CD4-positive, alpha-beta T cell treated with Interleukin-15 for 1 hour (primary cell): ENCODE results near the gene ABCC5.

Source experiments
- DNase-seq: peaks from one replicate; pipeline ENCODE4 v3.0.0-alpha.2; 2020

Gene ABCC5

GRCh38 chr3:183918178-183918577 is 99.5 kb downstream of the ABCC5 start:
- no peak for DNase-seq

DNA sequence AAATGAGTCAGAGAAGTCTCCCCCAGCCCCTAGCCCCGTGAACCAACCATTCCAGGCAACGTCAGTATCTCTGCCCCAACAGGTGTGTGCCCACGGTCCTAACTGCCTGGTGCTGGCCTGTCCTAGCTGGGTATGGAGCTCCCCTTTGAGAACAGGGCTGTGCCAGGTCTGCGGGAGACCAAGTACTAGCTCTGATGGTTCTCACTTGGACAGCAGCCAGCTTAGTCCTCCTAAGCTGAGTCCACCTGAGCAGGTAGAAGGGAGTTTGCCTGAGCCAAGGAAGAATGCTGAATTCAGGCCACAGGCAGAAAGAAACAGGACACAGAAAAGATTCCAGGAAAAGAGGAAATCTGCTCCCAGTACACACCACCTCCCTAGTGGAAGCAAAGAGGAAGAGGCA is 99.9 kb downstream of the ABCC5 start:
- no peak for DNase-seq

DNA sequence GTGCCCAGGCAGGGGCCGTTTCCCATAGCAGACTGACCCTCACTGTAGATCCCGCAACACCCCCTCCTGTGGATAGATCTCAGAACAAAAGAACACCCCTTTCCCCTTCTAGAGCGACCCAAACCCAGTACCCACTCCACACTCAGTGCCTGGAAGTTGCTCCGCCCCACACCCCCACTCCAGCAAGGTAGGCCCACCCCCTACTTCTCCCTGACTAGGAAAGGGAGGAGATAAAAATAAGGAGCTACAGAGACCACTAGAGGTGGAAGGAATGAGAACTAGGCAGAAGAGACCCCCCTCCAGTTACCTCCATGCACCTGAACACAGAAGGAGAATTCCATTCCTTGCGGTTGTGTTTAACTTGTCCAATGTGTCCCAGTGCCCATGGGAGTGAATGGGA is 102.8 kb downstream of the ABCC5 start:
- DNase-seq: no peak

DNA sequence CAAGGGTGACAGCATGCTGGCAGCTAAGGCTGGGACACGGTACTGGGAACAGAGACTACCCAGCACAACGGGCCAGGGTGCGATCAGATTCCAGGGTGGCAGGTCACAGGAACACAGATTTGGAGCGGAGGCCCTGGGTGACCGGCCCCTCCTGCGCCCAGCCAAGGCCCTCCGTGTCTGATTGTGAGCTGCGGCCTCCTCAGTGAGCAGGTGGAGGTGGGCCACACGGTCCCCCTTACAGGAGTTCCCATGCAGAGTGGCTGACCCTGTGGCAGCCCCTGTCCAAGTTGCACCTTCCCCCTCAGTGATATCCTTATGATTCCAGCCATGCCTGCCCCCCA is 104.1 kb downstream of the ABCC5 start:
- DNase-seq: no peak

- DNase-seq: no peak
Observed at GRCh38 chr3:183912895-183913579, 104.6 kb downstream of the ABCC5 start.

DNA sequence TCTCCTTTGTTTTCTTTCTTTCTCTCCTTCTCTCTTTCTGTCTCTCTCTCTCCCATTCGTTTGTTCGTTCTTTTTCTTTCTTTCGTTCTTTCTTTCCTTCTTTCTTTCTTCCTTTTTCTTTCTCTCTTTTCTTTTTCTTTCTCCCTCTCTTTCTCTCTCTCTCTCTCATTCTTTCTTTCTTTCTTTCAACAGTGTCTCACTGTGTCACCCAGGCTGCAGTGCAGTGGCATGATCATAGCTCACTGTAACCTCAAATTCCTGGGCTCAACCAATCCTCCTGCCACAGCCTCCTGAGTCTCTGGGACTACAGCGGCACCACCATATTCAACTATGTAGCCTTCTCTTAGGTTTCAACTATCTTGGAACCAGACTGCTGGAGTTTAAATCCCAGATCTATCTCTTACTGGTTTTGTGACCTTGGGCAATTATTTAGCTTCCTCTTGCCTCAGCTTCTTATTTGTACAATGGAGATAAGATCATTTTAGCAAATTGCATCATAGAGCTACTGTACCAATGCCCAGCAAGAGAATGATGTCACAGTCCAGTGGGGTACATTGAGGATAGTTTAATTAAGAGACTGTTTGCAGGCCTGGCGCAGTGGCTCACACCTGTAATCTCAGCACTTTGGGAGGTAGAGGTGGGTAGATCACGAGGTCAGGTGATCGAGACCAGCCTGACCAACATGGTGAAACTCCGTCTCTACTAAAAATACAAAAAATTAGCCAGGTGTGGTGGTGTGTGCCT is 105.7 kb downstream of the ABCC5 start:
- no peak for DNase-seq

DNA sequence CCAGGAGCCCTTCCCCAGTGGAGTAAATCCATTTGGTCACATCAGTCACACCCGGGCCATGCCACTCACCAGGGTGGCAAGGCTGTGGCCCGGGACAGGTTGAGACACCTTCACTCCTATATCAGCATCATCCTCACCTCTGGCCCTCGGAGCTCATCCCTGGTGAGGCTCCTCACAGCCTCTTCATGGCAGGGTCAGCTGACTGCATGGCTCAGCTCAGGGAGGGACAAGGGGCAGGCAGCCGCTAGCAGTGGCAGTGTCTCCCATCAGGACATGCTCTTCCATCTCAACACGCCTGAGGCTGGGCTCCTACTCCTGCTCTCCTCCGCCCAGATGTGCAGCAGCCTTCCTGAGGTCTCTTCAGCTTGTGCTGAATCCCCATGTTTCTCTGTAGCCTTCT is 106.6 kb downstream of the ABCC5 start:
- DNase-seq: no peak

- no peak for DNase-seq
Observed at GRCh38 chr3:183909030-183909600, 108.6 kb downstream of the ABCC5 start.

DNA sequence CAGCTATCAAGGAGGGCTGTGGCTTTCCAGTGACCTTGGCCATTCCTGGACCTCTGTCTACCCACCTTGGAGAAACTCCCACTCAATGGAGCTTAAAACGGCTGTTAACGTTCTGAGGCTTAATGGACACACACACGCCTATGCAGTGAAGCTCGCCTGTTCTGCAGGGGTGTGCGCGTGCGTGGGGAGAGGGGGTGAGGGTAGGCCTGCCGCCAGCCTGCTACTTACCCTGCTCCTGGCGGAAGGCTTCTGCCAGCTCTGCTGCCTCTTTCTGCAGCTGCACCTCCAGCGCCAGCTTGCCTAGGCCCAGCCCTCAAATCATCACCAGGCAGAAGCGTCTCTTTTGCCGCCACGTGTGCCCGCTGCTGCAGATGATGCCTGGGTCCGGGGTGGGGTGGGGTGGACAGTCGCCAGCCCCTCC is 109.8 kb downstream of the ABCC5 start:
- no peak for DNase-seq

- no peak for DNase-seq
Observed at GRCh38 chr3:183907176-183907575, 110.5 kb downstream of the ABCC5 start.

GRCh38 chr3:183906234-183906921 is 111.3 kb downstream of the ABCC5 start:
- DNase-seq: no peak

GRCh38 chr3:183904833-183905780 is 112.6 kb downstream of the ABCC5 start:
- DNase-seq: no peak

- DNase-seq: no peak
Observed at GRCh38 chr3:183898028-183898431, 119.7 kb downstream of the ABCC5 start.

DNA sequence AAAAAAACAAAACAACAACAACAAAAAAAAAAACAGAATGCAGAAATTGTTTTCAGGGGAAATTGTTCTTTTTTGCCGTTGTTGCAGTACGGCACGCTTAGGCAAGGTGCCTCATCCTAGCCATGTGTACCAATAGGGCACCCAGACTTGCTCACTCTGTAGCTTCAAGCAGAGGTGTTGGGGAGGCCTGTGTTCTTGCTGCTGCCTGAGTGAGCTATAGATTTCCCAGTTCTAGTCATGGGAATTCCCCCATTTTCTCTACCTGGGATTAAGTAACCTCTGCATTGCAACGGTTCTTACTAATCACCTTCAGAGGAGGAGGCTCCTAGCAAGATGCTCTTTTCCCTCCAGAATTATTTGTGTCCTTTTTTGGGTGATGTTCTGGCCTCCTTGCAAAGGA is 120.1 kb downstream of the ABCC5 start:
- DNase-seq: no peak

DNA sequence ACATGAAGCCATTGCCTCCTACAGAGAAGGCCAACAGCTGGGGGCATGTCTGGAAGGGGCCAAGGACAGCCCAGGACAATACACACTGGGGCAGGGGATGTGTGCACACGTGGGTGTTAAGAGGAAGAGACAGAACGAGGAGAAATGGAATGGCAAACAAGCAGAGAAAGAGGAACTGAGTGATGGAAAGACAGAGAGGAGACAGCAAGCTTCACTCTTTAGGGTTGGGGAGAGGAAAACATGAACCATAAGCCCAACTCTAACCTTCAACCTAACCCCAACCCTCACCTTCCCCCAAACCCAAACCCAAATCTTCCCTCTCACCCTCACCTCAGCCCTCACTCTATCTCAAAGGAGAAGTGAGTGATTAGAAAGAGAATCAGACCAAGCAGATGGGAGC is 121.1 kb downstream of the ABCC5 start:
- no peak for DNase-seq

DNA sequence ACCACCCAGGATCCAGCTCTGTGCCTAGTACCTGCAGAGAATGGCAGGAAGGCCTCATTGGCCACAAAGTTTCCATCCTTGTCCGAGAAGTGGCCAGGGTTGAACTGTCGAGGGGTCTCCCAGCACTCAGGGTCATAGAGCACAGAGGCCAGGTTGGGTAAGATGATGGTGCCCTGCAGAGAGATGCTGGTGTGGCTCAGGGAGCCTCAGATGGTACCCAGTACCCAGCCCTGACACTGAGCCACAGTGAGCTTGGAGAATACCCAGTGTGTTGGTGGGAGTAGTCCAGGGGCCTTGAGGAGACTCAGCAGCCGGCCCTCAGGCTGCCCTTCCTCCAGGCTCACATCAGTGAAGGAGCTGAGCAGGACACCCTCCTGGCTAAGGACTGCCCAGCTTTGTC is 121.5 kb downstream of the ABCC5 start:
- no peak for DNase-seq

DNA sequence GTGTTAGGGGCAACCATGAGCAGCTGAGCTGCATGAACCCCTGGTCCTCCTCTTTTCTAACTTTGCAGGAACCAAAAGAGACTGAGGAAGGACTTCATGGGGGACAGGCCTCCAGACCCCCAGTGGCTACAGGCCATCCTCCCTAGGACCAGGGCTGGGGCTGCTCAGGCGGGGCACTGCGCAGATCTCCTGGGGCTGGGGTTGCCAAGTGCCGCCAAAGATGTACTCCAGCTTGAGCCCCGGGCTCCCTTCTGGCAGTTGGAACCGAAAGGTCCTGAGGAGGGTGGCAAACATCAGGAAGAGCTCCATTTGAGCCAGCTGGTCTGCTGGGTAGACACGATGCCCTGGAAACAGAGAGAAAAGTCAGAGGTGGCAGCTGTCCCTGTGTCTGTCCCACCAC is 121.9 kb downstream of the ABCC5 start:
- DNase-seq: no peak

DNA sequence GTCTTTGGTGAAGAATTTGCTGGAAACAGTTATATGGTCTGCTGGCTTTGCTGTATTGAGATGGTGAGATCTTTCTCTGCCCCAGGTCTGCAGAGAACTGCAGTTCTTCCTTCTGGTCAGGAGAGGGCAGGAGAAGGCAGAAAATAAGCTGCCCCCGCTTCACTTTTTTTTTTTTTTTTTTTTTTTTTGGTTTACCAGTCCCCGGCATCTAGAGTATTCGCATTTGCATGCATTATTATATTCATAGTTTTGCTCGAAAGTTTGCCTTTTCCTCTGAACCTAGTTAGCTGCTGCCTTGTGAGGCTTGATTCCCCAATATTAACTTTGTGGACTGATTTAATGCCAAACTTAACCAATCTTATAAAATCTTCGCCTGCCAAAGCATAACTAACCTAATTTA is 122.4 kb downstream of the ABCC5 start:
- DNase-seq: peak; percentile 50

DNA sequence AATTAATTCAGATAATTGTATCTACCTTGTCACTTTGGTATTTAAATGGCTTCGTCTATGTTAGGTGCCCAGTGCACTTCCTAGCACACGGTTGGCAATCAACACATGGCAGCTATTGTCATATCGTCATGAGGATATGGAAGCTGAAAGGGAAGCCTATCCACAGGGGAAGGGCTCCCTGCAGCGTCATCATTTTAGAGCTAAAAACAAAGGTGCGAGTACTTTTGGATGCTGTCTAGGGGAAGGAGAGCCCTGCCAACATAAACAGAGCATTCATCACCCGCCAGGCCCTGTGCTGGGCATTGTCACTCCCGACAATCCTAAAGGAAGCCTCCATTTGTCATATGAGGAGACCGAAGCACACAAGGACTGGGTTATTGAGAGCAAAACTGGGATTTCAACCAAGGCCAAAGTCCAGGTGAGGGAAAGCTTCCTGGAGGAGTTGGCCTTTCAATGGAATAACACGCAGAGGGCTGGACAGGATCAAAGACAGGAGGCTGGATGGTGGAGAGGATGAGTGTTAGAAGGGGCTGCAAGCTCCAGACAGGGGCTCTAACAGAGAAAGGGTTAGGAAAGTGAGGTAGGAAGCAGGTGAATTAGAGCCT is 125.0 kb downstream of the ABCC5 start:
- DNase-seq: no peak

DNA sequence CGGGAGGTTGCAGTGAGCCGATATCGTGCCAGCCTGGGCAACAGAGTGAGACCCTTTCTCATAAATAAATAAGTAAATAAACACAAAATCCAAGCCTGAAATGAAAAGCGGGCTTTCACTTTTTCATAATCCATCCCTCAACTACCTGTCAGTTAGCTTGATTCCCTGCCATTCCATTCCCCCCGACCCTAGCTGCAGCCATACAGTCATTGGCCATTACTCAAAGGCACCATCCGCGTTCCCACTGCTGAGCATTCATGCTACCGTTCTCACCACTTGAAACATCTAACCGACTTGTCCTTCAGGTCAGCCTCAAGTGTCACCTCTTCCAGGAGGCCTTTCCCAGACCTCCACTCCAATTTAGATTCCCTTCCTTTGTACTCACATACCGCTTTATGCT is 131.9 kb downstream of the ABCC5 start:
- no peak for DNase-seq

GRCh38 chr3:183884427-183885296 is 133.0 kb downstream of the ABCC5 start, which contains the start of gene PARL:
PARL (minus strand) TSS chr3:183884880; CDS start chr3:183884846, 34 bp downstream.
- DNase-seq: peak; percentile 93
